Glutamatergic neuron (in vitro differentiated cells): Measurements from ENCODE around the gene NEK6. TPM values are rescaled to one million over a fixed set of nuclear protein-coding genes. Genes with fewer than 3 reads are reported as not detected.

Source experiments
- DNase-seq: peaks from one replicate; pipeline ENCODE4 v3.0.0; 2022
- H3K27ac Mint-ChIP-seq: one replicate; pipeline ENCODE4 v1.8.0; 2020; ENCODE audit warnings: mild to moderate bottlenecking, mixed read lengths, inconsistent platforms; ENCODE audit not compliant: unreplicated experiment
- H3K27me3 Mint-ChIP-seq: one replicate; pipeline ENCODE4 v1.8.0; 2020; ENCODE audit warnings: mild to moderate bottlenecking, moderate library complexity, mixed read lengths, inconsistent platforms; ENCODE audit not compliant: unreplicated experiment
- H3K36me3 Mint-ChIP-seq: one replicate; pipeline ENCODE4 v1.8.0; 2020; ENCODE audit warnings: mild to moderate bottlenecking, mixed read lengths, inconsistent platforms; ENCODE audit not compliant: unreplicated experiment
- H3K4me1 Mint-ChIP-seq: one replicate; pipeline ENCODE4 v1.8.0; 2020; ENCODE audit warnings: mild to moderate bottlenecking, low read depth, mixed read lengths, inconsistent platforms; ENCODE audit not compliant: unreplicated experiment
- H3K4me3 Mint-ChIP-seq: one replicate; pipeline ENCODE4 v1.8.0; 2020; ENCODE audit warnings: mild to moderate bottlenecking, mixed read lengths, inconsistent platforms; ENCODE audit not compliant: unreplicated experiment
- H3K9me3 Mint-ChIP-seq: one replicate; pipeline ENCODE4 v1.8.0; 2020; ENCODE audit warnings: mild to moderate bottlenecking, moderate library complexity, mixed read lengths, inconsistent platforms; ENCODE audit not compliant: unreplicated experiment
- total RNA-seq: library from RNA; stranded (reverse); fragmentation: NEBNext Ultra II Directional; extraction: Animal tissue kit (Norgen Biotek cat#: 25700); gene quantifications from one replicate; pipeline ENCODE4 v1.2.1, GENCODE V29; 2021; ENCODE audit not compliant: unreplicated experiment
- TF ChIP-seq, protein P1 (sequence below): fragments of 200-600 bp; sonication (generic); IDR thresholded peaks from one replicate; pipeline ENCODE4 v1.5.0; 2021; ENCODE audit not compliant: partially characterized antibody, unreplicated experiment

Gene NEK6
- total RNA-seq, 1 donor from 2014 or later: 5.4 TPM

DNA sequence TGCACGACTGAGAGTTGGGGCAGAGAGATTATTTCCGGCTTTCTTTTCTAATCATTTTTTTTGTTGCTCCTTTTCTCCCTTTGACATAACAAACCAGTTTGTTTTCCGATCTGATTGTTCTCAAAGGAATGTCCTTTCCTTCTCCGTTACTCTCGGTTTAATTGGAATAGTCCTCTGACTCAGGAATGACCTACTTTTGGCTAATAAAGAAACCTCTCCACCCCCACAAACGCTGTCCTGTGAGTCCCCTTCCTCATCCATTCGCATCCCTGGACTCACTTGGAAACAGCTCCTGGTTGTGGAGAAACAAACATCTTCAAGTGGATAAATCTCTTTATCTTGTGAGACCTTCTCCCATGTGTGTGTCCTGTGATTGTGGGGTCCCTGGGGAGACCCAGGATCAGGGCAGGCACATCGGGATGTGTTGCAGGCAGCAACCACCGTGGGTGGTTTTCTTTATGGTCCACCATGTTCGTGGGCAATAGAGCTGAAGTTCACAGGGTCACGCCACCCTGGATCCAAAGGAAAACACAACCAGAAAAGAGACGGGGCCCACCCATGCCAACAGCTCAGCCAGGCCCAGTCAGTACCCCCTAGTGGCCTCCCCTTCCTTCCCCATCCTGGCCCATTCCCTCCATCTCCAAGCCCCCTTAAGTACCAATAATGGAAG lies 45.2 kb upstream of the NEK6 start:
- H3K27me3 Mint-ChIP-seq: peaks cover 2% of the 10 kb centered on the region
- H3K36me3 Mint-ChIP-seq: no peaks in the 10 kb centered on the region
- TF ChIP-seq, protein P1, sequence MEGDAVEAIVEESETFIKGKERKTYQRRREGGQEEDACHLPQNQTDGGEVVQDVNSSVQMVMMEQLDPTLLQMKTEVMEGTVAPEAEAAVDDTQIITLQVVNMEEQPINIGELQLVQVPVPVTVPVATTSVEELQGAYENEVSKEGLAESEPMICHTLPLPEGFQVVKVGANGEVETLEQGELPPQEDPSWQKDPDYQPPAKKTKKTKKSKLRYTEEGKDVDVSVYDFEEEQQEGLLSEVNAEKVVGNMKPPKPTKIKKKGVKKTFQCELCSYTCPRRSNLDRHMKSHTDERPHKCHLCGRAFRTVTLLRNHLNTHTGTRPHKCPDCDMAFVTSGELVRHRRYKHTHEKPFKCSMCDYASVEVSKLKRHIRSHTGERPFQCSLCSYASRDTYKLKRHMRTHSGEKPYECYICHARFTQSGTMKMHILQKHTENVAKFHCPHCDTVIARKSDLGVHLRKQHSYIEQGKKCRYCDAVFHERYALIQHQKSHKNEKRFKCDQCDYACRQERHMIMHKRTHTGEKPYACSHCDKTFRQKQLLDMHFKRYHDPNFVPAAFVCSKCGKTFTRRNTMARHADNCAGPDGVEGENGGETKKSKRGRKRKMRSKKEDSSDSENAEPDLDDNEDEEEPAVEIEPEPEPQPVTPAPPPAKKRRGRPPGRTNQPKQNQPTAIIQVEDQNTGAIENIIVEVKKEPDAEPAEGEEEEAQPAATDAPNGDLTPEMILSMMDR: no peak
- no peaks in the 10 kb centered on the region for H3K9me3 Mint-ChIP-seq
- no peak overlapping the region for H3K4me3 Mint-ChIP-seq
- H3K27ac Mint-ChIP-seq: no peak overlapping the region
- DNase-seq: no peak
- H3K4me1 Mint-ChIP-seq: peaks cover 3% of the 10 kb centered on the region

DNA sequence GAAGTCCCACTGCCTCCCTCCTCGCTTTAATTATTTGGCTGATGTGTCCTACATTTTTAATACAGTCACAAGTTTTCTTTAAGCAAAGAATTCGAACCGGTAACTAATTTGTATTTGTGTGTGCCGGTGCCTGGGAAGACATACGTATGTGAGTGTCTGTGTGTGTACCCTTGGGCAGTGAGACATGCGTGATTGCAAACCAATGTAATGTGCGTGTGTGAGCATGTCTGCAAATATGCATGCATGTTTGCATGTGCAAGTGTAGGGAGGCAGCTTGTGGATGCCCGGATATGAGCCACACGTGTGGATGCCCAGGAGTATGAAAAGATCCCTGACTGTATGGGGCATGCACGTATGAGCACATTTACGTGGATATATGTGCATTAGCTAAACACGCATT lies 44.4 kb upstream of the NEK6 start:
- H3K27ac Mint-ChIP-seq: no peak overlapping the region
- TF ChIP-seq, protein P1: no peak
- DNase-seq: no peak
- peaks cover 3% of the 10 kb centered on the region for H3K4me1 Mint-ChIP-seq
- H3K27me3 Mint-ChIP-seq: peaks cover 2% of the 10 kb centered on the region
- H3K4me3 Mint-ChIP-seq: no peak overlapping the region
- no peaks in the 10 kb centered on the region for H3K9me3 Mint-ChIP-seq
- H3K36me3 Mint-ChIP-seq: no peaks in the 10 kb centered on the region

DNA sequence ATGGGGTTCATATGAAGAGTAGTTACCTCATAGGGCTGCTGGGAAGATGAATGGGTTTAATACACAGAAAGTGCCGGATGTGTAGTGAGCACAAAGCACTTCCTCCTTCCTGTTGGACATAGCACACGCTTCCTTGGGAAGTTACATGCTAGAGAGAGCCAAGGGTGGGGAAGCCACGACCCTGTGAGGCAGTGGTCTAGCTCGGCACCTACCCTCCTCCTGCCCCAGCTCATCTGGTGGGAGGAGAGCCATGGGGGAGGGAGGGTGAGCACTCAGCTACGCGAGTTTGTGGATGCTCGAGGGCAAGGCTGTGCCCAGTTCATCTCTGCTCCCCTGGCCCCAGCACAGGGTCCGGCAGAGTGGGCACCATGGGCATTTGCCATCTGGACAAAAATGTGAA lies 43.6 kb upstream of the NEK6 start:
- Mint-ChIP-seq H3K4me1 (peaks cover 3% of the 10 kb centered on the region), H3K27me3 (peaks cover 2% of the 10 kb centered on the region), H3K27ac (no peak overlapping the region), H3K9me3 (no peaks in the 10 kb centered on the region), H3K4me3 (no peak overlapping the region), H3K36me3 (no peaks in the 10 kb centered on the region)
- no peak for DNase-seq
- TF ChIP-seq, protein P1: no peak

DNA sequence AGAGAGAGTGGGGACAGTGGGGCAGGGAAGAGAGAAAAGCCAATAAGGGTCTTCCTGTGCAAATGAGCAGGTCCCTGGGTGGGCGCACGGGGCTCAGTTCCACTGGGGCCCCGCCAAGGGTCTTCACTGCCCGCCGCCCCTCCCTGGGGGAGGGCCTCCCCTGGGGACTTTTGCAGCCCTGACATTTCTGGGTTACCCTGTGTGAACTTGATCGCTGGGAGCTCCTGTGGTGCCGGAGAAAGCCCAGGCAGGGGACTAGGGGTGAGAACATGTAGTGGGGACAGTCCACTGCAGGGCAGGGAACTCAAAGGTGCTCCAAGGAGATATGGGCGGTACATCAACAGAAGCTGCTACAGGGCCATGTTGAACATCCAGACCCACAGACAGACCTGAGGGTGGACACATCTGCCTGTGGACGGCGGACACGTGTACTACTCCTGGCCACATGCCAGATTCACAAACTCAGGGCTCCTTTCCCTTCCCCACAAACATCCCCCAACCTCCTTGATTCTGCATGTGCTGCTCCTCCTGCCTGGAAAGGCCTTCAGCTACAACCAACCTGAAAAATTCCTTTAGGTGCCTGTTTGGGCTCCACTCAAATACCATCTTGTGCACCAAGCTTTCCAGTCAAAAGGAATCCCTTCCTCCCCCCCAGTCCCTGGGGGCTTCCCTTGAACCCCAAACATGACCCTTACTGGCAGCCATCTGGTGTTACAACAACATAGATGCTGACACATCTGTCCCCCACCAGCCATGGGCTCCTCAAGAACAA lies 43.0 kb upstream of the NEK6 start:
- Mint-ChIP-seq H3K36me3 (no peaks in the 10 kb centered on the region), H3K9me3 (no peaks in the 10 kb centered on the region), H3K4me3 (no peak overlapping the region), H3K4me1 (peaks cover 3% of the 10 kb centered on the region), H3K27ac (no peak overlapping the region), H3K27me3 (peaks cover 2% of the 10 kb centered on the region)
- TF ChIP-seq, protein P1: no peak
- DNase-seq: no peak

DNA sequence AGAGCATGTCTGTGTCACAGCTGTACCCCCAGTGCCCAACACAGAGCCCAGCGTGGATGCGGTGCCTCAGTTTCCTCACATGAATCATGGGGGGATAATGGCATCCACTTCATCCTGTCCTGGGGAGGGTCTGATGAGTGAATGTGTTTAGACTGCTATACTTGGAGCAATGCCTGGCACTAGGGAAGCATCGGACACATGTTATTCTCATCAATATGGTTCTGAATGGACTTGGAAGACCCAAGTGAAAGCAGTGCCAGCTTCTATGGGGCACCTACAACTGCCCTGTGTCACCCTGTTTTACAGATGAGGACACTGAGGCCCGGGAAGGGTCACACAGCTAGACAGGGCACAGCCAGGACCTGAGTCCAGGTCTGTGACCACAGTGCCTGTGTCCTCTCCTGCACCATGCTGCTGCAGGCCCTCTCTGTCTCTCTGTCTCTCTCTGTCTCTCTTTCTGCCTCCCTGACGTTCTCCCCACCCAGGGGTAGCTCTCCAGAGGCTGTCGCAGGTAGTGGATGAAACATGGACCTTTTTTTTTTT lies 42.3 kb upstream of the NEK6 start:
- H3K9me3 Mint-ChIP-seq: no peaks in the 10 kb centered on the region
- H3K4me1 Mint-ChIP-seq: peaks cover 3% of the 10 kb centered on the region
- DNase-seq: no peak
- H3K27ac Mint-ChIP-seq: no peak overlapping the region
- TF ChIP-seq, protein P1: no peak
- no peaks in the 10 kb centered on the region for H3K36me3 Mint-ChIP-seq
- H3K4me3 Mint-ChIP-seq: no peak overlapping the region
- H3K27me3 Mint-ChIP-seq: peaks cover 3% of the 10 kb centered on the region
